HepG2 (cell line): ENCODE data around the gene SAMD14. TPM values are rescaled to one million over a fixed set of nuclear protein-coding genes. Genes with fewer than 3 reads are reported as not detected.
A peak's percentile ranks its signal among the peaks of the same experiment; 100 is the strongest.

Source experiments
- ATM ChIP-seq: fragments of 450-650 bp; IDR thresholded peaks from 2 replicates; pipeline ENCODE4 v1.7.1; 2017; ENCODE audit warnings: mild to moderate bottlenecking, borderline replicate concordance
- CBX1 ChIP-seq: IDR thresholded peaks from one replicate; pipeline ENCODE4 v1.6.1; 2016; ENCODE audit warnings: antibody characterized with exemption, low read depth
- CTCF ChIP-seq: sonication (generic); formaldehyde crosslinking; IDR thresholded peaks from 2 replicates; pipeline ENCODE4 v1.5.0; 2020; ENCODE audit warnings: mild to moderate bottlenecking, missing genetic modification reagents, moderate library complexity
- KDM5A ChIP-seq: fragments of 200-600 bp; sonication (generic); IDR thresholded peaks from 2 replicates; pipeline ENCODE4 v1.7.0; 2018; ENCODE audit warnings: antibody characterized with exemption, mild to moderate bottlenecking, low read length, borderline replicate concordance
- MAZ ChIP-seq, 2 experiments: sonication (generic) in 1 of 2; formaldehyde crosslinking in 1 of 2; IDR thresholded peaks; 2 replicates each; pipeline versions ENCODE4 v1.5.0 to v1.6.1; 2012 to 2020; ENCODE audit warnings: low read depth in 2 of 2, mild to moderate bottlenecking in 2 of 2, borderline replicate concordance in 1 of 2, improper control_type of control experiment in 1 of 2, low read length in 1 of 2, missing genetic modification reagents in 1 of 2, moderate library complexity in 1 of 2
- NBN ChIP-seq: fragments of 450-650 bp; conservative IDR thresholded peaks from 2 replicates; pipeline ENCODE4 v1.6.1; 2017
- NCOA1 ChIP-seq: sonication (generic); formaldehyde crosslinking; IDR thresholded peaks from 2 replicates; pipeline ENCODE4 v1.9.0; 2021; ENCODE audit warnings: missing genetic modification reagents
- NONO ChIP-seq, 2 experiments: fragments of 450-650 bp in 1 of 2; sonication (generic) in 1 of 2; formaldehyde crosslinking in 1 of 2; IDR thresholded peaks in 1 of 2; conservative IDR thresholded peaks in 1 of 2; 2 replicates each; pipeline versions ENCODE4 v1.6.1 to v1.8.0; 2017 to 2022; ENCODE audit warnings: mild to moderate bottlenecking in 1 of 2, missing genetic modification reagents in 1 of 2, moderate library complexity in 1 of 2
- RARA ChIP-seq: IDR thresholded peaks from 2 replicates; pipeline ENCODE4 v1.6.1; 2016; ENCODE audit warnings: missing genetic modification reagents, missing compliant biosample characterization
- REL ChIP-seq: sonication (generic); formaldehyde crosslinking; conservative IDR thresholded peaks from 2 replicates; pipeline ENCODE4 v1.8.0; 2022; ENCODE audit warnings: mild to moderate bottlenecking, missing genetic modification reagents, moderate library complexity
- ZC3H13 ChIP-seq: sonication (generic); formaldehyde crosslinking; IDR thresholded peaks from 2 replicates; pipeline ENCODE4 v1.8.1; 2023; ENCODE audit warnings: mild to moderate bottlenecking, missing genetic modification reagents, moderate library complexity
- ZC3H4 ChIP-seq: sonication (generic); formaldehyde crosslinking; IDR thresholded peaks from 2 replicates; pipeline ENCODE4 v1.4.0; 2020; ENCODE audit warnings: missing genetic modification reagents, borderline replicate concordance
- ZNF24 ChIP-seq: fragments of 450-650 bp; IDR thresholded peaks from 2 replicates; pipeline ENCODE4 v1.6.1; 2017; ENCODE audit warnings: antibody characterized with exemption, mild to moderate bottlenecking
- ZNF451 ChIP-seq: sonication (generic); formaldehyde crosslinking; IDR thresholded peaks from 2 replicates; pipeline ENCODE4 v1.5.0; 2020; ENCODE audit warnings: mild to moderate bottlenecking, missing genetic modification reagents
- ZNF720 ChIP-seq: sonication (generic); formaldehyde crosslinking; IDR thresholded peaks from 2 replicates; pipeline ENCODE4 v1.4.0; 2020; ENCODE audit warnings: missing genetic modification reagents
- ZNF781 ChIP-seq: sonication (generic); formaldehyde crosslinking; IDR thresholded peaks from 2 replicates; pipeline ENCODE4 v1.5.1; 2020; ENCODE audit warnings: borderline replicate concordance, mild to moderate bottlenecking, missing genetic modification reagents; ENCODE audit errors: not compliant biosample characterization
- ZSCAN9 ChIP-seq: IDR thresholded peaks from 2 replicates; pipeline ENCODE4 v1.6.1; 2016; ENCODE audit warnings: borderline replicate concordance
- polyA plus RNA-seq, 8 experiments: library from polyadenylated mRNA; depleted of rRNA in 3 of 8; stranded (reverse) in 7 of 8; unstranded in 1 of 8; fragments of >200 nt; fragmentation: Illumina TruSeq in 4 of 8; extraction: Trizol in 4 of 8; gene quantifications; 2 replicates each; pipeline versions ENCODE4 v1.2.1 to v1.2.3, GENCODE V29; 2011 to 2016; ENCODE audit warnings: low read depth in 4 of 8, missing spikeins in 1 of 8, mixed read lengths in 1 of 8; ENCODE audit not compliant: insufficient read depth in 1 of 8
- total RNA-seq, 5 experiments: library from RNA; depleted of rRNA; stranded (reverse); fragments of >200 nt; fragmentation: Illumina TruSeq; extraction: Trizol; gene quantifications; 2 replicates each; pipeline ENCODE4 v1.2.3, GENCODE V29; 2016; ENCODE audit warnings: low read depth in 1 of 5
- TF ChIP-seq, protein P1 (sequence below): sonication (generic); formaldehyde crosslinking; IDR thresholded peaks from 2 replicates; pipeline ENCODE4 v1.5.1; 2020; ENCODE audit warnings: mild to moderate bottlenecking, missing genetic modification reagents, moderate library complexity
- TF ChIP-seq, protein P2 (sequence below): sonication (generic); formaldehyde crosslinking; IDR thresholded peaks from 2 replicates; pipeline ENCODE4 v1.4.0; 2020; ENCODE audit warnings: missing genetic modification reagents, borderline replicate concordance

The SAMD14 gene
- total and polyA plus RNA-seq, 2 of the 13 experiments (the other 11 are each of a cell fraction or from before 2014, with no cell fraction given) = 0.07 to 0.22 TPM

GRCh38 chr17:50113624-50114320, 16.2 kb downstream of the SAMD14 start (continued):
- TF ChIP-seq, protein P1, sequence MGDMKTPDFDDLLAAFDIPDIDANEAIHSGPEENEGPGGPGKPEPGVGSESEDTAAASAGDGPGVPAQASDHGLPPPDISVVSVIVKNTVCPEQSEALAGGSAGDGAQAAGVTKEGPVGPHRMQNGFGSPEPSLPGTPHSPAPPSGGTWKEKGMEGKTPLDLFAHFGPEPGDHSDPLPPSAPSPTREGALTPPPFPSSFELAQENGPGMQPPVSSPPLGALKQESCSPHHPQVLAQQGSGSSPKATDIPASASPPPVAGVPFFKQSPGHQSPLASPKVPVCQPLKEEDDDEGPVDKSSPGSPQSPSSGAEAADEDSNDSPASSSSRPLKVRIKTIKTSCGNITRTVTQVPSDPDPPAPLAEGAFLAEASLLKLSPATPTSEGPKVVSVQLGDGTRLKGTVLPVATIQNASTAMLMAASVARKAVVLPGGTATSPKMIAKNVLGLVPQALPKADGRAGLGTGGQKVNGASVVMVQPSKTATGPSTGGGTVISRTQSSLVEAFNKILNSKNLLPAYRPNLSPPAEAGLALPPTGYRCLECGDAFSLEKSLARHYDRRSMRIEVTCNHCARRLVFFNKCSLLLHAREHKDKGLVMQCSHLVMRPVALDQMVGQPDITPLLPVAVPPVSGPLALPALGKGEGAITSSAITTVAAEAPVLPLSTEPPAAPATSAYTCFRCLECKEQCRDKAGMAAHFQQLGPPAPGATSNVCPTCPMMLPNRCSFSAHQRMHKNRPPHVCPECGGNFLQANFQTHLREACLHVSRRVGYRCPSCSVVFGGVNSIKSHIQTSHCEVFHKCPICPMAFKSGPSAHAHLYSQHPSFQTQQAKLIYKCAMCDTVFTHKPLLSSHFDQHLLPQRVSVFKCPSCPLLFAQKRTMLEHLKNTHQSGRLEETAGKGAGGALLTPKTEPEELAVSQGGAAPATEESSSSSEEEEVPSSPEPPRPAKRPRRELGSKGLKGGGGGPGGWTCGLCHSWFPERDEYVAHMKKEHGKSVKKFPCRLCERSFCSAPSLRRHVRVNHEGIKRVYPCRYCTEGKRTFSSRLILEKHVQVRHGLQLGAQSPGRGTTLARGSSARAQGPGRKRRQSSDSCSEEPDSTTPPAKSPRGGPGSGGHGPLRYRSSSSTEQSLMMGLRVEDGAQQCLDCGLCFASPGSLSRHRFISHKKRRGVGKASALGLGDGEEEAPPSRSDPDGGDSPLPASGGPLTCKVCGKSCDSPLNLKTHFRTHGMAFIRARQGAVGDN = peak; percentile 51
- TF ChIP-seq ZNF451 (0 out of 2 replicates have a peak, but pooled peaks have one; percentile 12), REL (CRISPR knock-in tag) (no peak), MAZ (IDR thresholded peaks at IDR 0.05; ENCODE audit: borderline replicate concordance, low read depth, low read length) (no peak), MAZ (CRISPR knock-in tag; IDR thresholded peaks at IDR 0.05; ENCODE audit: low read depth) (0 out of 2 replicates have a peak, but pooled peaks have one; percentile 22), NCOA1 (CRISPR knock-in tag) (0 out of 2 replicates have a peak, but pooled peaks have one; percentile 47), CBX1 (peak; percentile 20), ATM (no peak), ZC3H13 (CRISPR knock-in tag) (0 out of 2 replicates have a peak, but pooled peaks have one; percentile 11), NBN (no peak), ZNF720 (no peak), ZNF781 (CRISPR knock-in tag) (peak; percentile 54), RARA (peak; percentile 25; the same call in 1 of the 2 replicates), ZC3H4 (0 out of 2 replicates have a peak, but pooled peaks have one; percentile 34), ZSCAN9 (CRISPR knock-in tag) (no peak), ZNF24 (no peak), KDM5A (no peak), CTCF (CRISPR knock-in tag) (0 out of 2 replicates have a peak, but pooled peaks have one; percentile 2), NONO (IDR thresholded peaks at IDR 0.05) (no peak), NONO (CRISPR knock-in tag; conservative IDR thresholded peaks at IDR 0.05) (0 out of 2 replicates have a peak, but pooled peaks have one; percentile 28)
- TF ChIP-seq, protein P2, sequence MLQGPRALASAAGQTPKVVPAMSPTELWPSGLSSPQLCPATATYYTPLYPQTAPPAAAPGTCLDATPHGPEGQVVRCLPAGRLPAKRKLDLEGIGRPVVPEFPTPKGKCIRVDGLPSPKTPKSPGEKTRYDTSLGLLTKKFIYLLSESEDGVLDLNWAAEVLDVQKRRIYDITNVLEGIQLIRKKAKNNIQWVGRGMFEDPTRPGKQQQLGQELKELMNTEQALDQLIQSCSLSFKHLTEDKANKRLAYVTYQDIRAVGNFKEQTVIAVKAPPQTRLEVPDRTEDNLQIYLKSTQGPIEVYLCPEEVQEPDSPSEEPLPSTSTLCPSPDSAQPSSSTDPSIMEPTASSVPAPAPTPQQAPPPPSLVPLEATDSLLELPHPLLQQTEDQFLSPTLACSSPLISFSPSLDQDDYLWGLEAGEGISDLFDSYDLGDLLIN (CRISPR knock-in tag) = no peak
